GM20431 (cell line): Measurements from ENCODE around the gene EIF5.

Experiments
- in situ Hi-C: fragments of 300-500 bp; cut with MseI, MboI; formaldehyde crosslinking; loops from one replicate; pipeline ENCODE4 v1.15.0; 2020; ENCODE audit warnings: low sequenced_read_pairs; ENCODE audit not compliant: unreplicated experiment

The EIF5 gene

DNA sequence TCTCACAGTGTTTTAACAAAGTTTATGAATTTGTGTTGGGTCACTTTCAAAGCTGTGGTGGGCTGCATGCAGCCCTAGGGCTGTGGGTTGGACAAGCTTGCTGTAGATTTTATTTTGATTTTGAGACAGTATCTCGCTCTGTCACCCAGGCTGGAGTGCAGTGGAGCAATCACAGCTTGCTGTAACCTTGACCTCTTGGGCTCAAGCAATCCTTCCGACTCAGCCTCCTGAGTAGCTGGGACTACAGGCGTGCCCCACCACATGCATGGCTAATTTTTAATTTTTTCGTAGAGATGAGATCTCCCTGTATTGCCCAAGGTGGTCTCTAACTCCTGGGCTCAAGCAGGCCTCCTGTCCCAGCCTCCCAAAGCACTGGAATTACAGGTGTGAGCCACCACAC is 56.6 kb downstream of the EIF5 start:
- in situ Hi-C loops, result no loop called here

DNA sequence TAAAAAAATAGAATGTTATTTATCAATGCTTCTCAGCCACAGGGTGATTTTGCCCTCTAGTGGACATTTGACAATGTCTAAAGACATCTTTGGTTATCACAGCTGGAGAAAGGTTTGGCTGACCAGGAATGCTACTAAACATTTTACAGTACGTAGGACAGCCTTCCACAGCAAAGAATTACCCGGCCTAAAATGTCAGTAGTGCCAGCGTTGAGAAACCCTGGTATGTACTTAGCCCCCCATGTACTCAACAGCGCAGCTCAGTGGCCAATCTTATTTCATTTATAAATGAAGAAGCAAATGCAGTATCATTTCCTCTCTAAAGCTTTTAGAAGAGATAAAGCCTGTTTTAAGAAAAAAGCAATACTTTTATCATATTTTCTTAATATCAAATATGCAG is 57.0 kb downstream of the EIF5 start:
- in situ Hi-C loops, result no loop called here

DNA sequence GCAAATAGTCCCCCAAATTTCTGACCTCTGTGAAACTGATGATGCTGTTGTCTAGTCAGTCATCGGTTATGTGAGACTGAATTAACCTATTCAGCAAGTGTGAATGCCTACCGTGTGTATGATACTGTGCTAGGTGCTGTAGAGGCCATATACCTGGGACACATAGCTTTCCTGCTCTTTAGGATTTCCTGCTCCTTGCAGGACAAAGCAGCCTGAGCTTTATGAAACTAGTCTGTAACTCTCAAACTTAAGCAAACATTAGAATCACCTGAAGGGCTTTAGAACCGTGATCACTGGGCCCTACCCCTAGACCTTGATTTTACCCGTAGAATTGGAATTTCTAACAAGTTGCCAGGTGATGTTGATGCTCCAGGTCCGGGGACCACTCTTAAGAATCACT is 58.1 kb downstream of the EIF5 start:
- in situ Hi-C loops, result no loop called here

DNA sequence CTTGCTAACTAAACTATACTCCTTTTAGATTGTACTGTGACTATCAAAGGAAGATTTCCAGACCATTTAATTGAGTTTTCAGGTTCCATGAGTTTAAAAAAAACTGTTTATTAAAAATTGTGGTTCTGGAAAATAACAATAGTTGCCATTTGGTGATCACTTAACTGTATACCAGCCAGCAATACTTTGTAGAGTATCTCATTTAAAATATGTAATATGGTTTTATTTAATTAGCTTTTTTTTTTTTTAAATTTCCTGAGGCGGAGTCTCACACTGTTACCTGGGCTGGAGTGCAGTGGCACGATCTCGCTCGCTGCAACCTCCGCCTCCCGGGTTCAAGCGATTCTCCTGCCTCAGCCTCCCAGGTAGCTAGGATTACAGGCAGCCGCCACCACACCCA is 58.5 kb downstream of the EIF5 start:
- in situ Hi-C loops, result no loop called here

DNA sequence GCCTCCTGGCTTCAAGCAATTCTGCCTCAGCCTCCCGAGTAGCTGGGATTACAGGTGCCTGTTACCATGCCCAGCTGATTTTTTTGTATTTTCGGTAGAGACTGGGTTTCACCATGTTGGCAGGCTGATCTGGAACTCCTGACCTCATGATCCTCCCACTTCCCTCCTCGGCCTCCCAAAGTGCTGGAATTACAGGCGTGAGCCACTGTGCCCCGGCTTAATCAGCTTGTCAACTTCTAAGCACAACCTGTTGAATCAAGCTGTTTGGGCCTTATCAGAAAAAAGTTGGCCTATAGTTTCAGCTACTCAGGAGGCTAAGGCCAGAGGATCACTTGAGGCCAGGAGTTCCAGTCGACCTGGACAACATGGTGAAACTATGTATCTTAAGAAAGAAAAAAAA is 59.0 kb downstream of the EIF5 start:
- in situ Hi-C loops, result no loop called here

DNA sequence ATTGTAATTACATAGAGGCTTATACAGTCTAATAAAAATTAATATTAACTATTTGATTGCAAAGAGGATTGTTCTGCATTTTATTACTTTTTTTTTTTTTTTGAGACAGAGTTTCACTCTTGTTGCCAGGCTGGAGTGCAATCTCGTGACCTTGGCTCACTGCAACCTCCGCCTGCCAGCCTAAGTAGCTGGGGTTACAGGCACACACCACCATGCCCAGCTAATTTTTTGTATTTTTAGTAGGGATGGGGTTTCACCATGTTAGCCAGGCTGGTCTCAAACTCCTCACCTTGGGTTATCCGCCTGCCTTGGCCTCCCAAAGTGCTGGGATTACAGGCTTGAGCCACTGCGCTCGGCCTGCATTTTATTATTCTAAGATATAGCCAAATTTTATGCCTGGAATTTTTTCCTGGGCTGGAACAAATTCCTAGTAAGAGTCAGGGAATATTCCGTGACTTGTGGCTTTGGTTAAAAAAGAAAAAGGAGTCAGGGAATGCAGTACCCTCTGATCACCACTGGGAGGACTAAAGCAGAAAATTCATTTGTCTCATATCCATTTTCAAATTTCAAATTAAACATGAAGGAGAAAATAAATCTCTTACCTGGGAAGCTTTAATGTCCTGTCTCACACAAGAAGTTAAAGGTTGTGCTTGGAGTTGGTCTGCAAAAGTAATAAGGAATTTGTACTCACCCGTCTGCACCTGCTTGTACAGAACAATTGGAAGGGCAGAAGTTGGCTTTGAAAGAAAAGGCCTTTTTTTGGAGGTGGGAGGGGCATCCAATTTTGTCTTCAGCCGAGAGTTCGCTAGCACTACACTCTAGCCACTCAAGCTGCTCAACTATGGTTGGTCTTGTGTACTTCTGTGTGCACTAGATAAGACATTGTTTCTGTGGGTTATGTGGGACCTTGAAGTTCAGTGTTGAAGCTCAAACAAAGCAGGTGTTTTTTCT is 59.9 kb downstream of the EIF5 start:
- in situ Hi-C loops, result no loop called here
